GM18951 (cell line): ENCODE data around the gene TOM1.

Experiments used
- POLR2A ChIP-seq: IDR thresholded peaks from 4 replicates; pipeline ENCODE4 v1.6.1; 2011; ENCODE audit warnings: mild to moderate bottlenecking; ENCODE audit not compliant: insufficient read length, insufficient read depth; ENCODE audit errors: extremely low read depth
- in situ Hi-C: fragments of 300-500 bp; cut with MboI; formaldehyde crosslinking; loops from one replicate; pipeline ENCODE4 v1.12.0; 2022; ENCODE audit warnings: low sequenced_read_pairs, mixed read lengths, inconsistent platforms; ENCODE audit not compliant: unreplicated experiment

Gene TOM1

DNA sequence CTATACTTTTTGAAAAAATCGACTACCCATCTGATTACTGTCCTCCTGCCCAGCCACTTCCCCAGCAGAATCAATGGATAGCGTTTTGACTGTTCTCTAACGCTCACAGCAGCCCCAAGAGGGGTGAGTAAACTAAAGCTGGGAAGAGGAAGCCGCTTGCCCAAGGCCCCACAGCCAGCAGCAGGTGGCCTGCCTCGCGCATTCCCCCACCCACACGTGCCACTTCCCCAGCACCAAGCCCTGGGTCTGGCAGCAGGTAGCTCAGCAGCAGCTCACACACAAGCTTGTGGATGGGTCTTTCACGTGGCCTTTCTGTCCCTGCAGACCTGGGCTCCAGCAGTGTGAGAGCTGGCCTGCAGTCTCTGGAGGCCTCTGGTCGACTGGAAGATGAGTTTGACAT, 34.3 kb downstream of the TOM1 start:
- in situ Hi-C loops = loop anchor here (25.0 kb wide), 1 partner anchor 403 kb away; no protein-coding TSS in a partner anchor
- no peak for TF ChIP-seq POLR2A

DNA sequence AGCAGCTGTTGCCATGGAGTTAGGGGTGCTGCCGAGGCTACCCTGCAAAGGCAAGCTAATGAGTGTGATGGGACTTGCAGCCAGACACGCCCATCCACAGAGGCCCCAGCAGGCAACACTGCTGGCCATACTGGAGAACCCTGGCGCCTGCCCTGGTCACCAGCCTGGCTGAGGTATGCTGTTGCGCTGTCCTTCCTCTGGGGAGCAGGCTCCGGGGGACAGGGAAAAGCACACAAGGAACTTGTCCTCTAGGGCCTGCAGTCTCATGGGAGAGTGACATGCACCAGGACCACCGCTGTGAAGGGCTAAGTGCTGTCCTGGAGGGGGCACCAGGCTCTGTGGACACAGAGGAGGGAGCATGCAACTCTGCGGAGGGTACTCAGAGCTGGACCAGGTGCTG, 35.8 kb downstream of the TOM1 start:
- in situ Hi-C loops = loop anchor here (25.0 kb wide), 1 partner anchor 402 kb away; no protein-coding TSS in a partner anchor
- no peak for TF ChIP-seq POLR2A

DNA sequence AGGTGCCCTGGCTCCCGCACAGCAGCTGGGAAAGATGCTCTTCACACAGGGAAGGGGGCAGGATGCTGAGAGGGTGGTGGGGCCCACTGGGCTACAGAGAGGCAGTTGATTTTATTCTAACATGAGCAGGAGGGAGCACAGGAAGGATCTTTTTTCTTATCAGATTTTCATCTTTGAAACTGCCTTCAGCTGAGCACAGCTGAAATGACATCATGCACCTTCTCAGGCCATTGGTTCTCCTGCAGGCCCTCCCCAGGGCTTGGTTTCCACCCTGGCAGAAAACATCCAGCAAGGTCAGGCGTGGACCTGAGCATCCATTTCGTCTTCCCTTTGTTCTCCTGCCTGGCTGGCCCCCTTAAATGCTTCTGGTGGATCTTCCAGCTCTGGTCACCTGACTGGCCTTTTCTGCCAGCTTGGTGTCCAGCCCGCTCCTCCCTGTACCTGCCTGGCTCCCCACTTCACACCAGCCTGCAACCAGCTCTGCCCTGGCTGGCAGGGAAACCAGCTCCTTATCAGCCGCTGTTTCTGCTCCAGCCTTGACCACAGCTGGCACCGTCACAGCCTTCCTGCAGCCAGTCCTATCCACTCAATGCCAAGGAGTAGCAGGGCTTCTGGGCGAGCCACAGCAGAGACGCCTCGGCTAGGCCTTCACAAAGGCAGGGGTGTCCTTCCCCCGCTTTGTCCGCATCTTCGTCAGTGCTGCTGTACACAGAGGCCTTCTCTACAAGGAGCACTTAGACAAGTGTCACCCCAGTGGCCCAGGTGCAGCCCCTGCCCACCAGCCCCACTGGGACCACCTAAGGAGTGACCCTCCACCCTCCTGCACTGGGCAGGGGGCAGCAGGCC, 36.5 kb downstream of the TOM1 start:
- no peak for TF ChIP-seq POLR2A
- in situ Hi-C loops = loop anchor here (25.0 kb wide), 1 partner anchor 401 kb away; no protein-coding TSS in a partner anchor

DNA sequence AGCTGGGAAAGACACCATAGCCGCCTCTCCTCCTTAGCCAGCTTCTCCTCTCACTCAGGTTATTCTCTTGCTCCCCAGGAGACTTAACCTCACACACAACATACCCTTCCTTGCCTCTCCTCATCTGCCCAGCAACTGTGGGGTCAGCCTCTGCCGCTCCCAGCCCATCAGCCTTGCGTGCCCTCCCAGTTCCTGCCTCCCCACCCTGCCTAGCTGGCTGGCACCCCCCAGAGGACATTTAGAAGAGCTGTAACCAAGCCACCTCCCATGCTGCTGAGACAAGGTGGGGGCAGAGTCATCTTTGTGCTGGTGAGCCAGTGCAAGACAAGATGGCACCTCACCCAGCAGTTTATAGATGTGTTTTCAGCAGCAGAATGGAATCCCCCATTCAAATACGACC, 38.2 kb downstream of the TOM1 start:
- in situ Hi-C loops = loop anchor here (25.0 kb wide), 1 partner anchor 399 kb away; no protein-coding TSS in a partner anchor

DNA sequence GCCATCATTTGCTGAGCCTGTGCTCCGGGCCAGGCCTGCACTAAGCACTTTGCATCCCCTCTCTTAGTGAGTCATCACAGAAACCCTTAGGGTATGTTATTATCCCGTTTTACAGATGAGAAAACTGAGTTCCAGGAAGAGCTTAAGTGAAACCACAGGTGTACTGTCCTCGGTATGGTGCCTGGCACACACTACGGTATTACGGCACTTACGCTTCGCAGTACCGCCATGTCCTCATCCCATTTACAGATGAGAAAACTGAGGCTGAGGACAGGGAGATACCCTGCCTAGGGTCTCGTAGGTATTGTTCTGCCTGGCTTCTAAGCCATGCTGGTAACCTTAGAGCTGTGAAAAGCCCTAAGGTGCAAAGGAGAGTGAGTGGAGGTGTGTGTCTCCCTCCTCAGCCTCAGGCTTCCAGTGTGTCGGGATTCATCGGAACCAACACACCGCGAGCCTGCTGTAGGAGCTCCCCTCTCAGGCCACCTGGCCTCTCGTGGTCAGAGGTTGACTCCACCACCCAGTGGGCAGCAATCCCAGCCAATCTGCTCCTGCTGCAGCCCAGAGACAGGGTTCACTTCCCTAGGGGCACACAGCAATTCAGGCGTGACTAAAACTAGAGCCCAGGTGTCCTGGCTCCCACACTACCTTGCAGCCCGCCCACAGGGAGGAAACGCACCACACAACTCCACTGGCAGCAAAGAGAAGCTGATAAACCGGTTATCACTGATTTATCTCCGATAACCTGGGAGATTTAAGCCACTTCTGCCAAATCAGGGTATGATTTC, 41.6 kb downstream of the TOM1 start:
- TF ChIP-seq POLR2A = no peak
- in situ Hi-C loops = loop anchor here (25.0 kb wide), 1 partner anchor 396 kb away; no protein-coding TSS in a partner anchor

More for the DNA sequence above, 38.2 kb downstream of the TOM1 start:
- TF ChIP-seq POLR2A = no peak

DNA sequence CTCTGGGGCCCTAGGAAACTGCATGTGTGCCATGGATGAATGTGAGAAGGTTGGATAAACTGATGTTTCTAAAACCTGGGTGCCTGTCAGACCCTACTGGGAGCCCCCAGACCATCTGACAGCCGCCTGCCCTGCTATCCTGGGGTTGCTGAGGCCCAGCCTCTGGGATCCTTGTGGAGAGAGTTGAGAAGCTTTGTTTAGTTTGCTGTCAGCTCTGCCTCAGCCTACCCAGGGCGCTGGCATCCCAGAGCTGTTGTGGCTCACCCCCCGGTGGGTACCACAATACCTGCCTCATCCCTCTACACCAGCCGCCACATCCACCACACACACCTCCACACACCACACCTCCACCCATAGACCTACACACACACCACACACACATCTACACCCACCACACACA, 42.7 kb downstream of the TOM1 start:
- no peak for TF ChIP-seq POLR2A
- in situ Hi-C loops = loop anchor here (25.0 kb wide), 1 partner anchor 395 kb away; no protein-coding TSS in a partner anchor

DNA sequence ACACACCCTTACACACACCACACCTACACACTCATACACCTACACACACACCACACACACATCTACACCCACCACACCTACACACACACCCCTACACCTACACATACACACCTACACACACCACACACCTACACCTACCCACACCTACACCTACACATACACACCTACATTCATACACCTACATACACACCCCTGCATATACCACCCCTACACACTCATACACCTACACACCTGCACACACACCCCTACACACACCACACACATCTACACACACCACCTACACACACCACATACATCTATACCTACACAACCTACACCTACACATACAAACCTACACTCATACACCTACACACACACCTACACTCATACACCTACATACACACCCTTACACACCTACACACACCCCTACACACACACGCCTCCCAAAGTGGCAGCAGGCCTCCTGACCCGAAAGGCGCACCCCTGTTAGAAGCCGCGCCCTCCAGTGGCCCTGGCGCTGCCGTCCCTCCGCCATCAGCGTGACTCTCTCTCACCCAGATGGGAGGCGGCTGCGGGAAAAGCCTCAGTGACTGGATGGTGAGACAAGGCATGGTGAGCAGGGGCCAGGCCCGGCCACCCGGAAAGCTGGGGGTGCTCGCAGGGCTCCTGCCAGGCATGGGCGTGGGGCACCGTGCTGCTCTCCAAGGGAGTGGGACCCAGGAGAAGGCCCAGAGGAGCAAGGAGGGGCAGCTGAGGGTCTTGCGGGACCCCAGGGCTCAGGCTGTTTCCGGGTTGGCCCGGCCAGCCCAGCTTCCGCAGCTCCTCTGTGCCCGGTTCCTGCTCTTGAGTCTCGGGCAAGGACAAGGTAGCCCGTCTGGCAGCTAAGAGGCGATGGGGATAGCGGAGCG, 44.2 kb downstream of the TOM1 start:
- no peak for TF ChIP-seq POLR2A
- in situ Hi-C loops = loop anchor here (25.0 kb wide), 1 partner anchor 393 kb away; no protein-coding TSS in a partner anchor

DNA sequence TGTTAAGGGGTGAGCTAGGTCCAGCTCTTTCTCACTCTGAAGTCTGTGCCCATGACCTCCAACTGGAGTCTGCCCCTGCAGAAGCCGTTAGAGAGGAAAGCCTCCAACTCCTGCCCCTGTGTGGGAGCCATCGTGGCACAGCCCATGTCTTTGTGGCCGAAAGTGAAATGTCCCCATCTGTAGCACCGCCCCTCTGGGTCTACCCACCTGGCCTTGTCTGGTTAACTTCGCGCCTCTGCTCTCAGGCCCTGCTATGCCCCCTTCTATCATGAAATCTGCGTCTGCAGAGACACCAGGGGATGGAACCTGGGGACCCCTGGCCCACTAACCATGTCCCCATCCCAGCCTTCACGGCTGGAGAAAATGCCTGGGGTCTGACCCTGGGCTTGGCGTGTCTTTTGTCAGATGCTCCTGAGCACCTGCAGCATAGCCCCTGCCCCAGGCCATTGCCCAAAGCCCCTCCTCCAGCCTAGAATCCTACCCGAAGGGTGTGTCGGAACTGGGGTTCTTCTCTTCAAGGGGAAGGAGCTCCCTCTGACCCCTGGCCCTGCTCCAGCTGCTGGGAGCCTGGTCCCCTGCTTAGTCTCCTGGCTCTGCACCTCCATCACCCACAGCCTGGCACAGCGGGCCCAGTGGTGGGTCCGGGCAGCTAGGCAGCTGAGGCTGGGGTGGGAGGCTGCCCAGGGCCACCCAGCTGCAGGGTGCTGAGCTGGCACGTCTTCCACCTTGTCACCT, 45.4 kb downstream of the TOM1 start:
- no peak for TF ChIP-seq POLR2A
- in situ Hi-C loops = loop anchor here (25.0 kb wide), 1 partner anchor 392 kb away; no protein-coding TSS in a partner anchor

DNA sequence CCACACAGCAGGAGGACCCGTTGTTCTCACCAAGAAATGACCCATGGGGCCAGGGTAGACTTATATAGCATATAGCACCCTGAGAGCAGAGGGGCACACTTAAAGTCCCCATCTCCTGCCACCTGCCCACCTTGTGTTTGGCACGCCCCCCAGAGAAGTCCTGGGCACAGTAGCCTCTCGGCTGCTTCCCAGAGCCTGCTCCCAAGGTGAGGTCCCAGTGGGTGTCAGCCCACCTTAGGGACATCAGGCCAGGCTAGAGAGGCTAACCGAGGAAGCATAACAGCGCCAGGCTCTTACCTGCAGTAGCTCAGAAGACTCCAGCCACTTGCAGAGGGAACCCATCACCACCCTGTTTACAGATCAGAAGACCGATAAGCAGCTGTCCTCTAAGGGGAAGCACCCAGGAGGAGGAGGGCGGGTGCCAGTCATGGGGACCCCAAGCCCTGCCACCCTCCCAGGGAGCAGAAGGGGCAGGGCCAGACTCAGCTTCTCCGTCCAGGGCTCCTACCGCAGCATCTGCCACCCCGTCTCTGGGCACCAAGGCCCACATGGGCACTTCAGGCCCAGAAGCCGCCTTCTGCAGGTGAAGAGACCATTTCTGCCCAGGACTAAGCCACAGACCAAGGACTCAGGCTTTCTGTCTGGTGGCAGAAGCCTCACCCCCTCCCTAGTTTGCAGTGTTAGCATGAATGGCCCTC, 46.3 kb downstream of the TOM1 start:
- no peak for TF ChIP-seq POLR2A
- in situ Hi-C loops = loop anchor here (25.0 kb wide), 1 partner anchor 391 kb away; no protein-coding TSS in a partner anchor

DNA sequence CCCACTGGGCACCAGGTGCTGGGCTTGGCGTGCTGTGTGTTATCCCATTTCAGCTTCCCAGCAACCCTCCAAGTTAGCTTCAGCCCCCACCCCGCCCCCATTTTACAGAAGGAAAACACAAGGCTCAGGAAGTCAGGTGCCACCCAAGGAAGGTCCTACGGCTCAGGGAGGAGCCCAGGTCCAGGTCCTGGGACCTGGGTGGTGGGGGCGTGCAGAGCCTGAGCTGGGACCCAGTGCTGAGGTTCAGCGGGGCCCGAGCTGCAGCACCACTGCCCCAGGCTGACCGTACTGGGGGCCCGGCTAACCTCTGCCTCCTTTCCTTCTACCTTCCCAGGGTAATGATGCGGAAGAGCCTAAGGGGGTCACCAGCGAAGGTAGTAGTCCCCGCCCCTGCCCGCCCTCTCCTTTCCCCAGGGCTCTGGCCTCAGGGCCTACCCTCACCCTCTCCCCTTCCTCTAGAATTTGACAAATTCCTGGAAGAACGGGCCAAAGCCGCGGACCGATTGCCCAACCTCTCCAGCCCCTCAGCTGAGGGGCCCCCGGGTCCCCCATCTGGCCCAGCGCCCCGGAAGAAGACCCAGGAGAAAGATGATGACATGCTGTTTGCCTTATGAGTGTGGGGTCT, 47.0 kb downstream of the TOM1 start:
- TF ChIP-seq POLR2A = no peak
- in situ Hi-C loops = loop anchor here (25.0 kb wide), 1 partner anchor 391 kb away; no protein-coding TSS in a partner anchor

DNA sequence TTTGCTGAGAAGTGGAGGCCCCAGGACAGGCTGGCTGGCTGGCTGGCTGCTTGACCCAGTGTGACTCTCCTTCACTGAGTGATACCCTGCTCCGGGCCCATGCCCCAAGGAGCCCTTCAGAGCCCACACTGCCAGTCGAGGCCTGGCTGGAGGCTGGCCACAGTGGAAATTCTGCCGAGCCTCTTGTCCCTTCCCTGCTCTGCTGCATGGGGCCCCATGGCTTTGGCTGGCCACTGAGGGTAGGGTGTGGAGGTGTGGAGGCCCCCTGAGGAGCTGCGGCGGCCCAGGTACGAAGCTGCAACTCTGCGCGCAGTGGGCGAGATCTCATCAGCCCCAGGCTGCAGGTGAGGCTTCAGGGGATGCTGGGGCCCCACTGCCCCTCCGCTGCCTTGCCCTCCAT, 47.8 kb downstream of the TOM1 start:
- TF ChIP-seq POLR2A = no peak
- in situ Hi-C loops = loop anchor here (25.0 kb wide), 1 partner anchor 390 kb away; no protein-coding TSS in a partner anchor

DNA sequence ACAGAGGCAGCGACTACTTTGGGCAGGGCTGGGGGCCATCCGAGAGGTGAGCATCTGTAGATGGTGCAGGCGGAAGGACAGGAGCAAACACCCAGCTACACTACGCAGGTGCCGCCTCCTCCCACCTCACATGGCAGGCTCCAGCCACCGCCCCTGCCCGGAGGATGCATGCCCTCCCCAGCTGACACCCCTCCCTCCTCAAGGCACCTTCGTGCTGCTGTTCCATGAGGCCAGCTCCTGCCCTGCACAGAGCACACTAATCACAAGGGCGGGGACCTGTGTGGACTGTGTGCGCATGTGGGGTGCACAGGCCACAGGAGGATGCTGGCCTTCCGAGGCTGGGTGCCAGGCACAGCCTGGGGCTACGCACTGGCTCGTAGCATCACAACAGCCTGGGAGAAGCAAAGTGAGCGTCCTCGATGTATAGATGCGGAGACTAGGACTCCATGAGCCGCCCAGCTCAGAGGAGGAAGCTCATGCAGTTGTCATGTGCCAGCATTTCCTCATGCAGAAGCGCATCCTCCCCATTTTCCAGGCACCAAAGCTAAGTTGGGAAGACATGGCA, 48.4 kb downstream of the TOM1 start:
- no peak for TF ChIP-seq POLR2A
- in situ Hi-C loops = loop anchor here (25.0 kb wide), 1 partner anchor 389 kb away; no protein-coding TSS in a partner anchor
